Inferior parietal cortex (tissue), 1 donor: ENCODE results near the gene SLC12A8.

Experiments
- DNase-seq: peaks from one replicate; pipeline ENCODE4 v3.0.0-alpha.2; 2016; ENCODE audit errors: extremely low spot score

Gene SLC12A8

GRCh38 chr3:125076464-125076863 is 136.1 kb downstream of the SLC12A8 start:
- no peak for DNase-seq

- no peak for DNase-seq
Measured at GRCh38 chr3:125075738-125076137, 136.8 kb downstream of the SLC12A8 start.

- no peak for DNase-seq
Measured at GRCh38 chr3:125073390-125073905, 139.1 kb downstream of the SLC12A8 start.

- no peak for DNase-seq
Measured at GRCh38 chr3:125072749-125073389, 139.7 kb downstream of the SLC12A8 start.

- no peak for DNase-seq
Measured at GRCh38 chr3:125072301-125072700, 140.2 kb downstream of the SLC12A8 start.

GRCh38 chr3:125069968-125070745 is 142.4 kb downstream of the SLC12A8 start:
- no peak for DNase-seq

- no peak for DNase-seq
Measured at GRCh38 chr3:125069452-125069851, 143.1 kb downstream of the SLC12A8 start.

- DNase-seq = no peak
Measured at GRCh38 chr3:125068265-125068664, 144.3 kb downstream of the SLC12A8 start.

- no peak for DNase-seq
Measured at GRCh38 chr3:125067225-125067624, 145.3 kb downstream of the SLC12A8 start.

GRCh38 chr3:125062904-125063618 is 149.5 kb downstream of the SLC12A8 start:
- DNase-seq = no peak

GRCh38 chr3:125061646-125062045 is 150.9 kb downstream of the SLC12A8 start:
- no peak for DNase-seq

GRCh38 chr3:125061170-125061569 is 151.4 kb downstream of the SLC12A8 start:
- no peak for DNase-seq

GRCh38 chr3:125059488-125060245 is 152.9 kb downstream of the SLC12A8 start:
- DNase-seq = no peak

GRCh38 chr3:125058959-125059358 is 153.6 kb downstream of the SLC12A8 start:
- no peak for DNase-seq

- DNase-seq = no peak
Measured at GRCh38 chr3:125058529-125058928, 154.0 kb downstream of the SLC12A8 start.

GRCh38 chr3:125057186-125057850 is 155.2 kb downstream of the SLC12A8 start:
- DNase-seq = no peak

- DNase-seq = peak; percentile 52
Measured at GRCh38 chr3:125055913-125056745, 156.4 kb downstream of the SLC12A8 start, which contains the start of gene HEG1. Gene HEG1, minus strand, starts transcription at chr3:125055997. Its CDS starts 107 bp downstream, at chr3:125055890.

GRCh38 chr3:125055331-125055912 is 157.1 kb downstream of the SLC12A8 start:
- no peak for DNase-seq

GRCh38 chr3:125054449-125055329 is 157.9 kb downstream of the SLC12A8 start:
- peak; percentile 53 for DNase-seq
